NCI-H2171 (cell line): Measurements from ENCODE around the gene EEF1G.
A peak's percentile ranks its signal among the peaks of the same experiment; 100 is the strongest.
"Not testable (repeated sequence)": the region's sequence is repeated elsewhere in the genome, so short reads cannot be mapped to it uniquely, and the experiment has no call there.

ENCODE experiments used
- DNase-seq: peaks from one replicate; lab custom pipeline; 2025; lab: John Stamatoyannopoulos, UW

The EEF1G gene

GRCh38 chr11:62573592-62574362 lies at the start of gene EEF1G:
TSS of gene EEF1G (minus strand) at chr11:62573891. CDS start at chr11:62573842, 49 bp downstream.
- DNase-seq = peak; percentile 98

- no peak for DNase-seq
These were observed 48.9 kb upstream of the EEF1G start for GRCh38 chr11:62622476-62623089.

DNA sequence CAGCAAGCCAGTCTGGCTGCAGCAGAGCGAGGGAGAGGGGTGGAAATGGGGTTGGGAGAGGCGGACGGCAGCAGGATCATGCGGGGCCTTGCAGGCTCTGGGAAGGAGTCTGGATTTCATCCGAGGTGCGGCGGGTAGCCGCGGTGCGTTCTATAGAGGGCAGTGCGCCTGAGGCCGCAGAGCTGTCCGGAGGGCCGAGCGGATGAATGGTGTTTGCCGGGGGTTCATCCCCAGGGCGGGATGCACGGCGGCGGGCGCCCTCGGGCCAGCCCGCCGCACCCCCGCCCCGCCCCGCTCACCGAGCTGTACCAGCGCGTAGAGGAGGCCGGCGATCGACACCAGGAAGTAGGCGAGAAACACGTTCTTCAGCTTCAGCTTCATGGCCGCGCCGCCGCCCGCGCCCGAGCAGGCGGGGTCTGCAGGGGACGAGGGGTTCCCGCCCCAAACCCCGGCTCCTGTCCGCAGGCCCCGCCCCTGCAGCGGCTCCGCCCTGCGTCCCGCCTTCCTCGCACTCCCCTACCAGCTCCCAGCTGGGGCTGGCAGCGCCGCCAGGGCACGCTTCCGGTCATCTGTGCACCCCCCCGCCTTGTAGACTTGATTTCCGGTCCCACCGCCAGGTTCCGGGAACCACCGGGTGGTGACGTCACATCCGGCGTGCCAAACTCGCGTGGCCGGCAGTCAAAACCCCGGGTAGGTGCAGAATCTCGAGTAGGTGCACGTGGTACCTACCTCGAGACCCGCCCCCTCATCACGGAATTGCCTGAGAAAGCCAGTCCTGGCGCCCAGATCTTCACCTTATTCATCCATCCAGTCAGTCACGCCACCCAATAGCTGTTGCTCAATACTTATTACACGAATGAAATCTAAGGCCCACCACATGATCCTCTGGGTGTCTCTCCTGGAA lies 48.1 kb upstream of the EEF1G start, which contains the start of gene B3GAT3:
Gene B3GAT3 (minus strand): TSS at position 420 of the 904 bp plus-strand sequence. CDS start 39 bp downstream, at position 381.
- peak; percentile 96 for DNase-seq

GRCh38 chr11:62621027-62621566 lies 47.4 kb upstream of the EEF1G start:
- DNase-seq = no peak

GRCh38 chr11:62616957-62617356 lies 43.3 kb upstream of the EEF1G start:
- not testable (repeated sequence) for DNase-seq

GRCh38 chr11:62615521-62615920 lies 41.8 kb upstream of the EEF1G start:
- DNase-seq = no peak

DNA sequence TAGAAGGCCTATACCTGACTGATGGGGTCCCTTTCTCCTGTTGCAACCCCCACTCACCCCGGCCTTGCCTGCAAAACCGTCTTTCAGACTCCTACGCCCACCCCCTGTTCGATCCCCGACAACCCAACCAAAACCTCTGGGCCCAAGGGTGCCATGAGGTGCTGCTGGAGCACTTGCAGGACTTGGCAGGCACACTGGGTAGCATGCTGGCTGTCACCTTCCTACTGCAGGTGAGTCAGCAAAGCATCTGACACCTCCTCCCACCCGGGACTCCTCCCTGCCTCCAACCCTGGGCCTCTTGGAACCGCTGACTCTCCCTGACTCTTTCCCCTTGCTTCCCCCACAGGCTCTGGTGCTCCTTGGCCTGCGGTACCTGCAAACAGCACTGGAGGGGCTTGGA lies 40.6 kb upstream of the EEF1G start:
- no peak for DNase-seq

DNA sequence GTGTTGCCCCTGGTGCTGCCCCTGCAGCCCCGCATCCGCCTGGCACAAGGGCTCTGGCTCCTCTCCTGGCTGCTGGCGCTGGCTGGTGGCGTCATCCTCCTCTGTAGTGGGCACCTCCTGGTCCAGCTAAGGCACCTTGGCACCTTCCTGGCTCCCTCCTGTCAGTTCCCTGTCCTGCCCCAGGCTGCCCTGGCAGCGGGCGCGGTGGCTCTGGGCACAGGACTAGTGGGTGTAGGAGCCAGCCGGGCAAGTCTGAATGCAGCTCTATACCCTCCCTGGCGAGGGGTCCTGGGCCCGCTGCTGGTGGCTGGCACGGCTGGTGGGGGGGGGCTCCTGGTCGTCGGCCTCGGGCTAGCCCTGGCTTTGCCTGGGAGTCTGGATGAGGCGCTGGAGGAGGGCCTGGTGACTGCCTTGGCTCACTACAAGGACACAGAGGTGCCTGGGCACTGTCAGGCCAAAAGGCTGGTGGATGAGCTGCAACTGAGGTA lies 39.6 kb upstream of the EEF1G start:
- no peak for DNase-seq

- peak; percentile 64 for DNase-seq
These were observed 38.9 kb upstream of the EEF1G start, which contains the start of the genes EML3 and ROM1 for GRCh38 chr11:62612366-62613290. TSS of gene EML3 (minus strand) at chr11:62612775. CDS start at chr11:62612457, 318 bp downstream. TSS of gene ROM1 (plus strand) at chr11:62613257. CDS start at chr11:62613282, 25 bp downstream.

DNA sequence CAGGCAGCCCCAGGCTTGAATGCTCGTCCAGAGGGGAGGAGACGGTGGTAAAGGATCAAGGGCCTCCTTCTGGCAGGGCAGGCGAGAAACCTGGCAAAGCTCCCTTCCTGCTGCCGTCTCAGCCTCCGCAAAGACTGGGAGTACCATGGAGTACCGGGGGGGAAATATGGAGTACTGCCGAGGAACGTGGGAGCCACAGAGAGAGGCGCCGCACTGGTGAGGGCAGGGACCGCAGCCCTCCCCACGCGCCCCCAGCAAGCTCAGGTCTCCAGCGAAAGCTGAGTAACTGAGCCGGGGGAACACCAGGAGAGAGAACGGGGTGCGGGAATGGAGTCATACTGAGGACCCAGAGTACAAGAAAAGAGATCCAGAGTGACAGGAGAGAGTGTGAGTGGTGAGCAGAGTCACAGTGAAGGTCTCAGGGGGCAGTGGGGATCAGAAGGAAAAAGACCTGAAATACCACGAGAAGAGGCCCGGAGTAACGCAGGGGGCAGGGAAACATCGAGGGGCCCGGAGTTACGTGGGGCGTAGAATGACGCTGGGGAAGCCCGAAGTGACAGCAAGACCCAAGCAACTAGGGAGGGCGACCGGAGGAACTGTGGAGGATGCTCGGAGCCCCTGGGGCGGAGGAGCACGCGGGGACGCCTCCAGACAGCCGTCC lies 38.1 kb upstream of the EEF1G start:
- DNase-seq = peak; percentile 16

DNA sequence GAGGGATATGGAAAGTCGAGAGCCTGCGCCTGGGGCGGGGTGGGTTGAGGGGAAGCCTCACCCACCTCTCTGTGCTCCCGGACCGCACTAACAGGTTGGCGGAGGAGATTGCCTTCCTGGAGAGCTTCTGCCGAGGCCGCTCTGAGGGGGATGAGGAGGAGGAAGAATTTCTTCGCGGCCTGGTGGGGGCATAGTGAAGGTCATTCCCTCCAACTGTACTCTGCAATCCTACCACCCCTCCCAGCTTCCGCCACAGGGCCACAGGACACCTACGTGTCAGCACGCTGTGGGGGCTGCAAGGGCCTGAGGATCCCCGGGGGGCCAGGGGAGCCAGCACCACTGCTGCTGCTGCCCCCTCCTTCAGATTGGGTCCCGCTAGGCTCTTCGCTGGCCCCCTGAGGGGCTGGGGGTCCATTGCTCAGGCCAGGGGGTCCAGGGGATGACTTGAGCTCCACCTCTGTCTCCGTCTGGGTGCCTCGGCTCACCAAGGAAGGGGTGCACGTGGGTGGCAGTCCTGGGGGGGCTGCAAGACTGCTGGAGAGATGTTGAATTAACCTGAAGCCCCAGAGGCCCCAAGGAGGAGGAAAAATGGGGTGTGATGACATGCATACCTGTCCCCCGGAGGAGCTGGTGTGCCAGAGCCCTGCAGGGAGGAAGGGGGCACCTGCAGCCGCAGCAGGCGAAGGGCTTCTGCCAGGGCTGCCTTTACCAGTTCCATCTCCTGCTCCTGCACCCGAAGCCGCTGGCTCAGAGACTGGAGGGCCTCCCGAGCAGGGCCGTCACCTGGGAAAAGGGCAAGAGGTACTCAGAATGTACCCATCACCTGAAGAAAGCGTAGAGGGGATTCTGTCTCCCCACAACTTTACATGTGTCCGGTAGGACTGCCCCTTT lies 37.4 kb upstream of the EEF1G start:
- DNase-seq = no peak

DNA sequence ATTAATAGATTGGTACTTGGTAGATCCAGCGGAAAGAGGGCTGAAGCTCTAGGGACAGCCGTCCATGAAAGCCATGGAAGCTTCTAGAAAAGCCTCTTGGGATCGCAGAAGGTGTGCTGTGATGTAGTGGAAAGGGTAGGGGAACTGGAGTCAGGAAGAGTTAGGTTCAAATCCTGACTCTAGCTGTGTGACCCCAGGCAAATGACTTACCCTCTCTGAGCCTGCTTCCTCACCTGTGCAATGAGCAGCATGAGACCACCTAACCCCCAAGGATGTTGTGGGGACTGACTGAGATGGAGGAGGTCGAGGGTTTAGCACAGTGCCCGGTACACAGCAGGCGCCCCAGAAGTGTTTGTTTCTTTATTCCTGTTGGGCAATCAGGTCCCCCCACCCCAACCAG lies 36.7 kb upstream of the EEF1G start:
- DNase-seq = no peak

- no peak for DNase-seq
These were observed 35.1 kb upstream of the EEF1G start for GRCh38 chr11:62608776-62609175.

- no peak for DNase-seq
These were observed 34.0 kb upstream of the EEF1G start for GRCh38 chr11:62607714-62608113.

GRCh38 chr11:62605902-62606301 lies 32.2 kb upstream of the EEF1G start:
- no peak for DNase-seq

DNA sequence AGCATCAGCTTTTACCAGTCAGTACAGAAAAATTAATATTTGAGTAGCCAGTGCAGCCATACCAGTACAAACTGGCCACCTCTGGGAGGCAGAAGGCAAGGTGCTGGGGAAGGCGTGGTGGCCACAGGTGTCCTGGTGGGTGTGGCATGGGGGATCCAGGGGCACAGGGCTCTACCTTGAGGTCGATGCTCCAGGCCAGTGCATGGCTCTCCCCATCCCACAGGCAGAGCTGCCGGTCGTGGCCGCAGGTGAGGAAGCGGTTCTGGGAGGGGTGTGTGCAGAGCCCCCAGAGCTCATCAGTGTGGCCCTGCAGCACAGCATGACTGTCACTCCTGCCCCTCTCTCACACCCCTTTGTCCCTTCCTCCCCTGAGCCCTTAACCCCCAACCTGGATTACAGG lies 31.8 kb upstream of the EEF1G start:
- DNase-seq = no peak

GRCh38 chr11:62604460-62605120 lies 30.9 kb upstream of the EEF1G start:
- DNase-seq = no peak

DNA sequence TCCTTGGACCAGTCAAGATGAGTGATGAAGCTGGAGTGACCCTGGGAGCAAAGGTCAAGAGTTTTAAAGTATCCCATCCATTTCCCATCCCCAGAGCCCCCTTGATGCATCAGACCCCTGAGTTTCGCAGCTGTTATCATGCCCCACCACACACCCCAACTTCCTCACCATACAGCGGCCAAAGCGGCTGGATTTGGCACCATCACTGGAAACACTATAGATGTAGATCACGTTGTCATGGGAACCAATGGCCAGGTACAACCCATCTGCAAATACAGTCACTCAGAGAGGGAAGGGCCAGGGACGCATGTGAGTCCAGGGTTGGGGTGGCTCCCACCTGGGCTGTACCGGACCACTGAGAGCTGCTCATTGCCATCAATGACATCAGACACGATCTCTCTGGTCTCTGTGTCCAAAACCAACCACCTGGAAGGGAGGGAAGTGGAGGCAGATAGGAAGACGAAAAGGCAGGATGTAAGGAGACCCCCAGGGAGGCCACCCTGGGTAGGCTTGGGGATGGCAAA lies 30.1 kb upstream of the EEF1G start:
- no peak for DNase-seq
